HepG2 (cell line): ENCODE measurements around the gene KBTBD13. TPM values are rescaled to one million over a fixed set of nuclear protein-coding genes. Genes with fewer than 3 reads are reported as not detected.

Experiments
- ATF6 ChIP-seq: sonication (generic); formaldehyde crosslinking; conservative IDR thresholded peaks from 2 replicates; pipeline ENCODE4 v1.4.0; 2020; ENCODE audit warnings: missing genetic modification reagents
- PAX8 ChIP-seq: sonication (generic); formaldehyde crosslinking; IDR thresholded peaks from 2 replicates; pipeline ENCODE4 v1.8.0; 2022; ENCODE audit warnings: mild to moderate bottlenecking, missing genetic modification reagents, borderline replicate concordance
- PHF5A ChIP-seq: IDR thresholded peaks from one replicate; pipeline ENCODE4 v1.6.1; 2018; ENCODE audit warnings: low read depth, missing genetic modification reagents; ENCODE audit not compliant: unreplicated experiment
- PRDM15 ChIP-seq: sonication (generic); formaldehyde crosslinking; IDR thresholded peaks from 2 replicates; pipeline ENCODE4 v1.4.0; 2020; ENCODE audit warnings: missing genetic modification reagents
- SAFB2 ChIP-seq: sonication (generic); formaldehyde crosslinking; IDR thresholded peaks from 2 replicates; pipeline ENCODE4 v1.5.1; 2020; ENCODE audit warnings: missing genetic modification reagents, low read depth, mild to moderate bottlenecking, borderline replicate concordance
- ZNF280B ChIP-seq: sonication (generic); formaldehyde crosslinking; IDR thresholded peaks from 2 replicates; pipeline ENCODE4 v1.5.0; 2020; ENCODE audit warnings: missing genetic modification reagents, mild to moderate bottlenecking, borderline replicate concordance
- ZNF646 ChIP-seq: sonication (generic); formaldehyde crosslinking; IDR thresholded peaks from 2 replicates; pipeline ENCODE4 v1.9.0; 2021; ENCODE audit warnings: mild to moderate bottlenecking, missing genetic modification reagents
- ZNF788 ChIP-seq: sonication (generic); formaldehyde crosslinking; IDR thresholded peaks from 2 replicates; pipeline ENCODE4 v1.5.0; 2020; ENCODE audit warnings: mild to moderate bottlenecking, missing genetic modification reagents, borderline replicate concordance
- ZXDC ChIP-seq: sonication (generic); formaldehyde crosslinking; IDR thresholded peaks from 2 replicates; pipeline ENCODE4 v1.5.0; 2020; ENCODE audit warnings: mild to moderate bottlenecking, missing genetic modification reagents
- polyA plus RNA-seq, 8 experiments: library from polyadenylated mRNA; depleted of rRNA in 3 of 8; stranded (reverse) in 7 of 8; unstranded in 1 of 8; fragments of >200 nt; fragmentation: Illumina TruSeq in 4 of 8; extraction: Trizol in 4 of 8; gene quantifications; 2 replicates each; pipeline versions ENCODE4 v1.2.1 to v1.2.3, GENCODE V29; 2011 to 2016; ENCODE audit warnings: low read depth in 4 of 8, missing spikeins in 1 of 8, mixed read lengths in 1 of 8; ENCODE audit not compliant: insufficient read depth in 1 of 8
- total RNA-seq, 5 experiments: library from RNA; depleted of rRNA; stranded (reverse); fragments of >200 nt; fragmentation: Illumina TruSeq; extraction: Trizol; gene quantifications; 2 replicates each; pipeline ENCODE4 v1.2.3, GENCODE V29; 2016; ENCODE audit warnings: low read depth in 1 of 5

KBTBD13 gene
- total and polyA plus RNA-seq, 2 of the 13 experiments (the other 11 are each of a cell fraction or from before 2014, with no cell fraction given), result not detected

- TF ChIP-seq ZNF646 (no peak), PAX8 (CRISPR knock-in tag) (peak; percentile 41; the same call in 1 of the 2 replicates), PHF5A (CRISPR knock-in tag) (no peak), ATF6 (no peak), ZXDC (CRISPR knock-in tag) (0 out of 2 replicates have a peak, but pooled peaks have one; percentile 57), ZNF280B (no peak), ZNF788 (no peak), SAFB2 (no peak), PRDM15 (CRISPR knock-in tag) (no peak)
Observed at GRCh38 chr15:65028921-65029735, 47.4 kb upstream of the KBTBD13 start, which contains the start of gene MTFMT (continued).
